Cortex of kidney (tissue), 1 donor: ENCODE results near the gene NPM1.
"Not testable (repeated sequence)": the region's sequence is repeated elsewhere in the genome, so short reads cannot be mapped to it uniquely, and the experiment has no call there.

Experiments
- DNase-seq: peaks from one replicate; lab custom pipeline; 2025; lab: John Stamatoyannopoulos, UW

Gene NPM1

DNA sequence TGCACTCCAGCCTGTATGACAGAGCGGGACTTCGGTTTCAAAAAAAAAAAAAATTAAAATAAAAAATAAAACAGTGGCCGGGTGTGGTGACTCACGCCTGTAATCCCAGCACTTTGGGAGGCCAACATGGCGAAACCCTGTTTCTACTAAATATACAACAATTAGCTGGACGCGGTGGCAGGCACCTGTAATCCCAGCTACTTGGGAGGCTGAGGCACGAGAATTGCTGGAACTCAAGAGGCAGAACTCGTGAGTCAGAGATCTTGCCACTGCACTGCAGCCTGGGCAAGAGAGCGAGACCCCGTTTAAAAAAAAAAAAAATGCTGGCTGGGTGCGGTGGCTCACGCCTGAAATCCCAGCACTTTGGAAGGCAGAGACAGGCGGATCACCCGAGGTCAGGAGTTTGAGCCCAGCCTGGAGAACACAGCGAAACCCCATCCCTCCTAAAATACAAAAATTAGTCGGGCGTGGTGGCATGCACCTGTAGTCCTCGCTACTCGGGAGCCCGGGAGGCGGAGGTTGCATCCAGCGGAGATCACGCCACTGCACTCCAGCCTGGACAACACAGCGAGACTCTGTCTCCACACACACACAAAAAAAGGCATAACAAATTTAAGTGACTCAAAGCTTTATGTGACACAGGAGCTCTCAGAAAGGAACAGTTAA, 1.5 kb upstream of the NPM1 start:
- no peak for DNase-seq

DNA sequence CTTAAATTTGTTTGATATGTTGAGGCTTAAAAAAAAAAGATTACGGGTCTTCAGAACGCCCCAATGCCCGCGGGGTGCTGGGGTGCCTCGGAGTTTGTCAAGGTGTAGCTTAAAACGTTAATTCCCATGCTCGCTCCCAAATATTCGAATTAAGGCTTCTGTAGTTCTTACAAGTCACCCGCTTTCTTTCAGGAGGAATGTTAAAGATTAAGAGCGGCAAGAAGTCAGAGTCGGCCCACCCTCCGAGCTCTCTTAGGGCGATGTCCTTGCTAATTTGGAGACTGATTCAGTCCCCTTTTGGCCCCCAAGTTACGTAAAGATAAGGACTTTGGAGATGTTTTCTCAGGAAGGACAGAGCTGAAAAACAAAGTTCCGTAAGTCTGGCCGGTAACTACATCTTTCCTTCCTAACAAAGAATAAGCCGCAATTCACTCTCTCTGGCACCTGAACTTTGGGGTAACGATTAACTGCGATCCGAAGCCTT, 746 bp upstream of the NPM1 start:
- no peak for DNase-seq

- no peak for DNase-seq
Observed at GRCh38 chr5:171387970-171388815, 544 bp downstream of the NPM1 start.

DNA sequence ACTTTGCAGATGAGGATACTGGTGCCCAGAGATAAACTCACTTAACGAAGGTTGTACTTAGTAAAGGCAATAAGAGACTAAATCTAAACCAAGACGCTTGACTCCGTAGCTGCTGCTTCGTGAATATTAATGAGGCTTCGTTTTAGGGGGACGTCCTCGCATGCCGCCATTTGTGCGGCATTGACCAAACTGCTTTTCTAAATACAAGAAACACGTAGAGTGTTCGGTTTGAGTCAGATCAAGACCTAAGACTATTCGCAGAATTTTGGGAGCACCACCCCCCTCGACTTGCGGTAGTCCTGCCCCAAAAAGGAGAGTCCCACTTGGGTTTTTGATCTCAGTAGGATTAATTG, 1.1 kb downstream of the NPM1 start:
- DNase-seq, result no peak

DNA sequence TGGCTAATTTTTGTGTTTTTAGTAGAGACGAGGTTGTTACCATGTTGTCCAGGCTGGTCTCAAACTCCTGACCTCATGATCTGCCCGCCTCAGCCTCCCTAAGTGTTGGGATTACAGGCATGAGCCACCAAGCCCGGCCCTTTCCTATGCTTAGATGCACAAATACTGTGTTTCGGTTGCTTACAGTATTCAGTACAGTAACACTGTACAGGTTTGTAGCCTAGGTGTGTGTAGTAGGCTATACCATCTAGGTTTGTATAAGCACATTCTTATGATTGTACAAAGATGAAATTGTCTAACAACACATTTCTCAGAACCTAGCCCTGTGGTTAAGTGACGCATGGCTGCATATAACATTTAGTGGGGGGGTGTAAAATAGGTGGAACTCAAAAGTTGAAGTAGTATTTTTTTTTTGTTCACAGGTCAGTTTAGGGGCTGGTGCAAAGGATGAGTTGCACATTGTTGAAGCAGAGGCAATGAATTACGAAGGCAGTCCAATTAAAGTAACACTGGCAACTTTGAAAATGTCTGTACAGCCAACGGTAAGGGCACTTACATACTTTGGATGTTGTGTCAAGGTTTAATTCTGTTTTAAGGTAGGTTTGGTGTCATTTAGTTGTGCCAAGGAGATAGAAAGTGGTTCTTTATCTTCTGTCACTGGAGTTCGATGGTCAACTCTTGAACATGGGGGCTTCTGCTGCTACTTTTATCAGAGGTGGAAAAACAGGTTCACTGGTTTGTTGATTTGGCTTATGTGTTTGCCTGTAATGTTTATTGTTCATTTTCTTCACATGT, 3.4 kb downstream of the NPM1 start:
- DNase-seq, result no peak

GRCh38 chr5:171391996-171392577, 4.4 kb downstream of the NPM1 start:
- DNase-seq, result no peak

DNA sequence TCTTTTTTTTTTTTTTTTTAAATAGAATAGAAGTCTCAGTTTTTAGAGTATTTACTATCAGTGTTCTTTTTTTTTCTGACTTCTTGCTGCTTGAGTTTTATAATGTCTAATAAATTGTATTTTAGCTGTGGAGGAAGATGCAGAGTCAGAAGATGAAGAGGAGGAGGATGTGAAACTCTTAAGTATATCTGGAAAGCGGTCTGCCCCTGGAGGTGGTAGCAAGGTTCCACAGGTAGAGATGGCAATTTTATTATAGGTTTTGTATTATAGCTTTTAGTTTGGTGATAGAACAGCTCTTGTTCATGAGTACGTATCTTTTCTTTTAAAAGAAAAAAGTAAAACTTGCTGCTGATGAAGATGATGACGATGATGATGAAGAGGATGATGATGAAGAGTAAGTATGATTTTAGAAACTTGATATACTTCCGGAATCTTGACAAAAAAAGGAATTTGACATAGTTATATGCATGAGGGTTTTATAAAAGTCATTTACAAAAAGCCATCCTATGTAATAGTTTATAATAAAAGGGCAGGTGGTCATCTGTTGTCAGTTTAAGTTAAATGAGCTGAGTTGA, 5.0 kb downstream of the NPM1 start:
- DNase-seq, result no peak

GRCh38 chr5:171395042-171395441, 7.4 kb downstream of the NPM1 start:
- no peak for DNase-seq

DNA sequence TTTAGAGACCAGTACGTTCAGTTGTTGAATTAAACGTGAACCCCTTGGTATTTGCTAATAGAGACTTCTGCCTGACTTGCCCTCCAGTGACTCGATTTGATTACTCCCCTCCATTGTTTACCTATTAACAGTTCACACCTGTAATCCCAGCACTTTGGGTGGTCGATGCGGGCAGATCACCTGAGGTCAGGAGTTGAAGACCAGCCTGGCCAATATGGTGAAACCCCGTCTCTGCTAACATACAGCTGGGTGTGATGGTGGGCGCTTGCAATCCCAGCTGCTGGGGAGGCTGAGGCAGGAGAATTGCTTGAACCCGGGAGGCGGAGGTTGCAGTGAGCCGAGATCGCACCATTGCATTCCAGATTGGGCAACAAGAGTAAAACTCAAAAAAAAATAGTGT, 8.9 kb downstream of the NPM1 start:
- not testable (repeated sequence) for DNase-seq

DNA sequence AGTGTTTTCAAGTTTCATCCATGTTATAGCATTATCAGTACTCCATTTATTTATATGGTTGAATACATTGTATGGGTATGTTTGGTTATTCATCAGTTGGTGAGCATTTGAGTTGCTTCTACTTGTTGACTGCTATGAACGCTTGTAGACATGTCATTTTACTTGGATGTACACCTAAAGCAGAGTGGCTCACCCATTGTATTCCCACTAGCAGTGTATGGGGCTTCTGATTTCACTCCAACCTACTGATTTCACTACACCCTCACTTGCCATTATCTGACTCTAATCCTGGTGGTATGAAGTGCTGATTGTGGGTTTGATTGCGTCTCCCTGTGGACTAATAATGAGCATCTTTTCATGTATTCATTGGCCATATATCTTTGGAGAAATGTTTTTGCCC, 9.5 kb downstream of the NPM1 start:
- no peak for DNase-seq

GRCh38 chr5:171397599-171397998, 9.9 kb downstream of the NPM1 start:
- DNase-seq, result no peak

GRCh38 chr5:171398660-171399059, 11.0 kb downstream of the NPM1 start:
- not testable (repeated sequence) for DNase-seq

DNA sequence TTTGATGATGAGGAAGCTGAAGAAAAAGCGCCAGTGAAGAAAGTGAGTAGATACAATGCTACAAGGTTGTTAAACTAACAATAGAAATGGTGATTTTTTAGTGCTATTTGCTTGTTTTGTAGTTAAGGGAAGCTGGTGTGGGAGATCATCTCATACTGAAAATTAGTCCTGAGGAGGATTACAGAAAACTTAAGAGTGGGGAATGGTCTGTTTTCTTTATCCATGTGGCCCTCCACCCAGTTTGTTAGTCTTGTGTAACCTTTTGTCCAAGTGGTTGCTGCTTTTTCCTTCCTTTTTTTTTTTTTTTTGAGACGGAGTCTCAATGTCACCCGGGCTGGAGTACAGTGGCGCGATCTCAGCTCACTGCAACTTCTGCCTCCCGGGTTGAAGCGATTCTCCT, 12.5 kb downstream of the NPM1 start:
- DNase-seq, result no peak

DNA sequence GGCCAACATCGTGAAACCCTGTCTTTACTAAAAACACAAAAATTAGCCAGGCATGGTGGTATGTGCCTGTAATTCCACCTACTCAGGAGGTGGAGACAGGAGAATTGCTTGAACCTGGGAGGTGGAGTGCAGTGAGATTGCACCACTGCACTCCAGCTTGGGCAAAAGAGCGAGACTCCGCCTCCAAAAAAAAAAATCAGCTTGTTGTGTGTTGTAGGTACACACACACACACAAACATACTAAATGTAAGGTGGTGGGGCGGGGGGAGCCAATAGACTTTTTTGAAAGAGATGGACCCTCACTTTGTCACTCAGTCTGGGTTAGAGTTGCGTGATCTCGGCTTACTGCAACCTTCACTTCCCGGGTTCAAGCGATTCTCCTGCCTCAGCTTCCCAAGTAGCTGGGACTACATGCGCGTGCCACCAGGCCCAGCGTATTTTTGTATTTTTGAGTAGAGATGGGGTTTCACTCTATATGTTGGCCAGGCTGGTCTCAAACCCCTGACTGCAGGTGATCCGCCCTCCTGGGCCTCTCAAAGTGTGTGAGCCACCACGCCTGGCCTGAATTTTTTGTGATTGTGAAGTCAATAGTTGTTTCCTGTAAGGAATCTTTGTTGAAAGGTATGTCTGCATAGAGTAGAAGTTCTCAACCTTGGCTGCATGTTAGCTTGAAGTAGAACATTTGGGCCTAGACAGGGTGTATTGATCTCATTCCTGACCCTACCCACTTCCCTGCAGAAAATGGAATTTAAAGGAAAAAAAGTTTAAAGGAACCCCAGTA, 13.7 kb downstream of the NPM1 start:
- no peak for DNase-seq

GRCh38 chr5:171402751-171403150, 15.1 kb downstream of the NPM1 start:
- DNase-seq, result not testable (repeated sequence)

GRCh38 chr5:171405615-171406014, 18.0 kb downstream of the NPM1 start:
- DNase-seq, result no peak

DNA sequence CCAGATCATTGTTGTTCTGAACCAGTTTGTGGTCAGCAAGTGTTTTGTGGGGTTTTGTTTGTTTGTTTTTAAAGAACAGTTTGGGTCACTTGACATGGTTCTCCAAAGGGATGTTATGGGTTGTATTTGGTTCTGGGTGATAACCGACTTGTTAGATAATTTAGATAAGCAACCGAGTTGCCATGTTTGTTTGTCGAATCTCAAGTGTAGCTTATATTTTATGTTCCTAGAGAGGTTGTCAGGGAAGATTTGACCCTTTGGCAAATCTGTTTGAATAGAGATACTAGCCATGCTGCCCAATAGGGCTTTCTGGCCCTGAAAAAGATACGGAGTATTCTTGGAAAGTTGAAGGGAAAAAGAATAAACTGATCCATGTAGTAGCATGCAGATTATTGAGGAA, 19.6 kb downstream of the NPM1 start:
- DNase-seq, result no peak

DNA sequence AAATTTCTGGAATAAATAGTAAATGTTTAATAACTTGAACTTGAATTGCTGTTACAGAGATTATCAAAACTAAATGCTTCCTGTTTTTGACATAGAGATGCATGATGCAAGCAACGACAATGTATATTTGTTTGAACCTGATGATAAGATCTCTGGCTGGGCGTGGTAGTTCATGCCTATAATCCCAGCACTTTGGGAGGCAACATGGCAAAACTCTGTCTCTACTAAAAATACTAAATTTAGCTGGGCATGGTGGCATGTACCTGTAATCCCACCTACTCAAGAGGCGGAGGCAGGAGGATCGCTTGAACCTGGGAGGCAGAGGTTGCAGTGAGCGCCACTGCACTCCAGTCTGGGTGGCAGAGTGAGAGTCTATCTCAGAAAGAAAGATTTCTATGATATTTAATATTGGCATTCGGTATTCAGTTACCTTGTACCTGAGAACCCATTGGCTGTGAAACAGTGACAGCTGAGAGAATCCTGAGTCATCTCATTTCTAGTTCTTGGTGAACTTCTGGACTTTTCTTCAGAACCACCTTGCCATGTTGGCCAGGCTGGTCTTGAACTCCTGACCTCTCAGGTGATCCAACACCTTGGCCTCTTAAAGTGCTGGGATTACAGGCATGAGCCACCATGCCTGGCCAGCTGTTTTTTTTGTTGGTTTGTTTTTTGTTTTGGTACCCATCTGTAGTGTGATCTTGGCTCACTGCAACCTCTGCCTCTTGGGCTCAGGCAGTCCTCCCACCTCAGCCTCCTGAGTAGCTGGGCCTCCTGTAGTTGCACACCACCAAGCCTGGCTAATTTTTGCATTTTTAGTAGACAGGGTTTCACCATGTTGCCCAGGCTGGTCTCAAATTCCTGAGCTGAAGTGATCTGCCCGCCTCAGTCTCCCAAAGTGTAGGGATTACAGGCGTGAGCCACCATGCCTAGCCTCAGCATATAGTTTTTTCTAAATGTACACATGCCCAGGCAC, 21.8 kb downstream of the NPM1 start:
- no peak for DNase-seq

DNA sequence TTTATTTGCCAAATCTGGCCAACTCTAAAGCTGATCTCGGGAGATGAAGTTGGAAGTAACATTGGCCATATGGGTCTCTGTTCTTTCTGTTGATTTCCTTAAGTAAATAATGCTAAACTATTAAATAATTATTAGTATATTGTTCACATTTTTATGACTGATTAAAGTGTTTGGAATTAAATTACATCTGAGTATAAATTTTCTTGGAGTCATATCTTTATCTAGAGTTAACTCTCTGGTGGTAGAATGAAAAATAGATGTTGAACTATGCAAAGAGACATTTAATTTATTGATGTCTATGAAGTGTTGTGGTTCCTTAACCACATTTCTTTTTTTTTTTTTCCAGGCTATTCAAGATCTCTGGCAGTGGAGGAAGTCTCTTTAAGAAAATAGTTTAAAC, 22.5 kb downstream of the NPM1 start:
- no peak for DNase-seq

DNA sequence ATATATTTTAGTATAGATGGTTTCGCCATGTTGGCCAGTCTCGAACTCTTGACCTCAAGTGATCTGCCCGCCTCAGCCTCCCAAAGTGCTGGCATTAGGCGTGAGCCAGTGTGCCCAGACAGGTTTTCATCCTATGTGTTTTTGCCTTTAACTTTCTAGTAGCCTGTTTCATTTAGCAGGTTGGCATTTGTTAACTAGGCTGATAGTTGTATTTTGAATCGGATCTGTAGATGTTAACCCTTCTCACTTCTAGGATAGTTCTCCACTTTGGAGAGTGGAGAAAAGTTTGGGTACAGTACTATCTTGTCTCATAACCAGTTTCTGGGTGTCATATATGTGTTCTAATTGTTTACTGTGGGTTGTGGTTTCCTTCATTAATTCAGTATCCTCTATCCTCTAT, 24.5 kb downstream of the NPM1 start:
- DNase-seq, result no peak
